ENCODE data around the gene CARD8. TPM values are rescaled to one million over a fixed set of nuclear protein-coding genes. Genes with fewer than 3 reads are reported as not detected.
A peak's percentile ranks its signal among the peaks of the same experiment; 100 is the strongest.
"Not testable (repeated sequence)": the region's sequence is repeated elsewhere in the genome, so short reads cannot be mapped to it uniquely, and the experiment has no call there.

The CARD8 gene
- total RNA-seq, 2 experiments from 2014 or later, result 109 TPM

GRCh38 chr19:48247212-48247611 is 8.5 kb downstream of the CARD8 start:
- Mint-ChIP-seq H3K27me3 (no peaks in the 10 kb centered on the region), H3K9me3 (no peaks in the 10 kb centered on the region), H3K4me3 (peak overlapping the region; percentile 23), H3K36me3 (ENCODE audit: low read depth) (peaks cover 46% of the 10 kb centered on the region), H3K4me1 (ENCODE audit: low read depth) (peaks cover 55% of the 10 kb centered on the region), H3K27ac (peak overlapping the region; percentile 57)
- TF ChIP-seq, protein P1, sequence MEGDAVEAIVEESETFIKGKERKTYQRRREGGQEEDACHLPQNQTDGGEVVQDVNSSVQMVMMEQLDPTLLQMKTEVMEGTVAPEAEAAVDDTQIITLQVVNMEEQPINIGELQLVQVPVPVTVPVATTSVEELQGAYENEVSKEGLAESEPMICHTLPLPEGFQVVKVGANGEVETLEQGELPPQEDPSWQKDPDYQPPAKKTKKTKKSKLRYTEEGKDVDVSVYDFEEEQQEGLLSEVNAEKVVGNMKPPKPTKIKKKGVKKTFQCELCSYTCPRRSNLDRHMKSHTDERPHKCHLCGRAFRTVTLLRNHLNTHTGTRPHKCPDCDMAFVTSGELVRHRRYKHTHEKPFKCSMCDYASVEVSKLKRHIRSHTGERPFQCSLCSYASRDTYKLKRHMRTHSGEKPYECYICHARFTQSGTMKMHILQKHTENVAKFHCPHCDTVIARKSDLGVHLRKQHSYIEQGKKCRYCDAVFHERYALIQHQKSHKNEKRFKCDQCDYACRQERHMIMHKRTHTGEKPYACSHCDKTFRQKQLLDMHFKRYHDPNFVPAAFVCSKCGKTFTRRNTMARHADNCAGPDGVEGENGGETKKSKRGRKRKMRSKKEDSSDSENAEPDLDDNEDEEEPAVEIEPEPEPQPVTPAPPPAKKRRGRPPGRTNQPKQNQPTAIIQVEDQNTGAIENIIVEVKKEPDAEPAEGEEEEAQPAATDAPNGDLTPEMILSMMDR (IDR thresholded peaks at IDR 0.05), result no peak
- CTCF ChIA-PET, result no interaction called here
- intact Hi-C loops (cut with micrococcal nuclease), result no loop called here
- DNase-seq, result no peak
- POLR2A ChIA-PET, result no interaction called here
- ATAC-seq, result no peak

DNA sequence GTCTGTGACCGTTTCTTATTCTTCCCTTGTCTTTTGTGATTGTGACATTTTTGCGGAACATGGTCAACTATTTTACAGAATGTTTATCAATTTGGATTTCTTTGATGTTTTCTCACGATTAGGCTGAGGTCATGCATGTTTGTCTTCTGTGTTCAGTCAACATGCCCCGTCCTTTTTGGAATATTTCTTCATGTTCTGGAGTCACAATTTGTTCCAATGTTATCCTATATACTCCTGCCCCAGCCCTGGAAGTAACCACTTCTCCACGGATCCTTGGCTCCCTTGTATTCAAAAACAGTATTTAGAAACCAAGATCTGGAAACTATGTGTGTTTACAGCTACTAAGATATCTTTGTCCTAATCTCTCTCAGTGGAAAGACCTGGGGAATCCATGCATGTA is 9.6 kb downstream of the CARD8 start:
- H3K27ac Mint-ChIP-seq, result peak overlapping the region; percentile 57

DNA sequence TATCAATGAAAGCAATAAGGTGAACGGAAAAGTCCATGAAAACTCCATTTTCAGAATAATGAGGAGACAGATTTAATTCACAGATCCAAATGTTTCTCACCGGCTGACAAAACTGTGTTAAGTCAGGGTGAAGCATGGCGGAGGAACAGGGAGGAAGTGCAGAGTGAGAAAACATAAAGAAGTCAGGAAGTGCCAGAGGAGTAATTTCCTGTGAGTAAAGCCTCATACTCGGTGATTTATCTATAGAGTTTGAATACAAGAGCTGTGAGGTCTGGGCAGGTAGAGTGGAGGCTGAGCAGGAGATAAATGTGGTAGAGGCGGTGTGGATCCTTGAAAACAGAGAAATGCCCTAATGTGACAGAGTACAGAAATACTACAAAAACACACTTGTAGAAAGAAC is 11.4 kb downstream of the CARD8 start:
- CTCF ChIA-PET, result interaction anchor here (0.6 to 1.6 kb wide), 2 partner anchors 44 to 54 kb away, joined by 3 read pairs; no protein-coding TSS in a partner anchor
- intact Hi-C loops (cut with micrococcal nuclease), result no loop called here
- peak overlapping the region; percentile 70 for H3K4me3 Mint-ChIP-seq
- TF ChIP-seq, protein P1 (IDR thresholded peaks at IDR 0.05), result no peak
- no peaks in the 10 kb centered on the region for H3K9me3 Mint-ChIP-seq
- peaks cover 68% of the 10 kb centered on the region for H3K36me3 Mint-ChIP-seq (ENCODE audit: low read depth)
- POLR2A ChIA-PET, result interaction anchor here (2.6 kb wide), 1 partner anchor 11 kb away, joined by 18 read pairs; the partner anchor contains the start of gene CARD8
- H3K27ac Mint-ChIP-seq, result peak overlapping the region; percentile 92
- H3K27me3 Mint-ChIP-seq, result no peaks in the 10 kb centered on the region
- peaks cover 54% of the 10 kb centered on the region for H3K4me1 Mint-ChIP-seq (ENCODE audit: low read depth)
- ATAC-seq (peak; percentile 88), DNase-seq (peak; percentile 60)

More for the DNA sequence above, 9.6 kb downstream of the CARD8 start:
- peaks cover 54% of the 10 kb centered on the region for H3K36me3 Mint-ChIP-seq (ENCODE audit: low read depth)
- ChIA-PET POLR2A (interaction anchor here (2.6 kb wide), 1 partner anchor 9 kb away, joined by 18 read pairs; the partner anchor contains the start of gene CARD8), CTCF (interaction anchor here (1.2 kb wide), 1 partner anchor 28 kb away, joined by 3 read pairs; no protein-coding TSS in a partner anchor)
- no peaks in the 10 kb centered on the region for H3K27me3 Mint-ChIP-seq
- ATAC-seq (no peak), DNase-seq (no peak)
- intact Hi-C loops (cut with micrococcal nuclease), result no loop called here
- no peaks in the 10 kb centered on the region for H3K9me3 Mint-ChIP-seq
- TF ChIP-seq, protein P1 (IDR thresholded peaks at IDR 0.05), result no peak
- peaks cover 54% of the 10 kb centered on the region for H3K4me1 Mint-ChIP-seq (ENCODE audit: low read depth)
- no peak overlapping the region for H3K4me3 Mint-ChIP-seq

- Mint-ChIP-seq H3K4me1 (ENCODE audit: low read depth) (peaks cover 53% of the 10 kb centered on the region), H3K36me3 (ENCODE audit: low read depth) (peaks cover 68% of the 10 kb centered on the region)
Observed at GRCh38 chr19:48241771-48242170, 13.9 kb downstream of the CARD8 start.

GRCh38 chr19:48239582-48240141 is 16.1 kb downstream of the CARD8 start:
- POLR2A ChIA-PET, result interaction anchor here (0.6 to 2.5 kb wide), 2 partner anchors 35 to 277 kb away, joined by 3 to 8 read pairs; no protein-coding TSS in a partner anchor
- H3K4me3 Mint-ChIP-seq, result no peak overlapping the region
- intact Hi-C loops (cut with micrococcal nuclease), result no loop called here
- peaks cover 36% of the 10 kb centered on the region for H3K4me1 Mint-ChIP-seq (ENCODE audit: low read depth)
- H3K9me3 Mint-ChIP-seq, result no peaks in the 10 kb centered on the region
- peaks cover 56% of the 10 kb centered on the region for H3K36me3 Mint-ChIP-seq (ENCODE audit: low read depth)
- CTCF ChIA-PET, result interaction anchor here (0.7 kb wide), 1 partner anchor 20 kb away, joined by 3 read pairs; no protein-coding TSS in a partner anchor
- TF ChIP-seq, protein P1 (IDR thresholded peaks at IDR 0.05), result no peak
- DNase-seq (no peak), ATAC-seq (no peak)
- peak overlapping the region; percentile 64 for H3K27ac Mint-ChIP-seq
- no peaks in the 10 kb centered on the region for H3K27me3 Mint-ChIP-seq

More at GRCh38 chr19:48241771-48242170, 13.9 kb downstream of the CARD8 start:
- POLR2A ChIA-PET; ATAC-seq; H3K4me3 Mint-ChIP-seq; H3K9me3 Mint-ChIP-seq; DNase-seq; intact Hi-C loops (cut with micrococcal nuclease); CTCF ChIA-PET; H3K27me3 Mint-ChIP-seq: not testable (repeated sequence)
- peak overlapping the region; percentile 58 for H3K27ac Mint-ChIP-seq

All from activated CD8-positive, alpha-beta T cell treated with anti-CD3 and anti-CD28 coated beads for 36 hours (primary cell).